ENCODE data around the gene GABRR2.

The GABRR2 gene

GRCh38 chr6:89217299-89217910 lies 97.7 kb downstream of the GABRR2 start, which contains the start of gene GABRR1:
Gene GABRR1 (minus strand): TSS chr6:89217358. CDS start chr6:89217322, 36 bp downstream.
- Histone ChIP-seq H3K27me3 (ENCODE audit: low read length) (no peaks in the 10 kb centered on the region), H3K9ac (ENCODE audit: low read length) (no peak within 1 kb of the TSS), H3K27ac (ENCODE audit: low read depth, low read length) (no peak within 1 kb of the TSS), H2AFZ (ENCODE audit: low read depth, low read length, severe bottlenecking) (no peak within 1 kb of the TSS), H3K36me3 (ENCODE audit: low read length) (no peaks in the 10 kb centered on the region), H3K9me3 (ENCODE audit: insufficient read depth, low read length) (no peaks in the 10 kb centered on the region), H3K79me2 (ENCODE audit: insufficient read depth, low read length) (no peaks in the 10 kb centered on the region), H3K4me3 (ENCODE audit: insufficient read depth, low read length, poor library complexity, severe bottlenecking) (no peak within 1 kb of the TSS), H3K9me2 (replicated peaks; ENCODE audit: insufficient read depth, low read length) (no peaks in the 10 kb centered on the region), H3F3A (ENCODE audit: insufficient read depth) (no peaks in the 10 kb centered on the region), H3K4me2 (ENCODE audit: low read depth, low read length, poor library complexity, severe bottlenecking) (no peak within 1 kb of the TSS), H4K20me1 (ENCODE audit: low read depth, low read length) (no peaks in the 10 kb centered on the region)
- TF ChIP-seq CTCF (IDR thresholded peaks at IDR 0.05; ENCODE audit: insufficient read depth, low read length, poor library complexity, severe bottlenecking) (no peak), EZH2phosphoT487 (conservative IDR thresholded peaks at IDR 0.05; ENCODE audit: low read length) (no peak)

- H3K27me3 ChIP-seq (ENCODE audit: low read length) = no peaks in the 10 kb centered on the region
- no peaks in the 10 kb centered on the region for H3K79me2 ChIP-seq (ENCODE audit: insufficient read depth, low read length)
- H3K9me3 ChIP-seq (ENCODE audit: insufficient read depth, low read length) = no peaks in the 10 kb centered on the region
- no peak overlapping the region for H3K4me2 ChIP-seq (ENCODE audit: low read depth, low read length, poor library complexity, severe bottlenecking)
- no peaks in the 10 kb centered on the region for H3K9me2 ChIP-seq (replicated peaks; ENCODE audit: insufficient read depth, low read length)
- H3K4me3 ChIP-seq (ENCODE audit: insufficient read depth, low read length, poor library complexity, severe bottlenecking) = no peak overlapping the region
- no peaks in the 10 kb centered on the region for H4K20me1 ChIP-seq (ENCODE audit: low read depth, low read length)
- no peak for TF ChIP-seq CTCF (IDR thresholded peaks at IDR 0.05; ENCODE audit: insufficient read depth, low read length, poor library complexity, severe bottlenecking)
- TF ChIP-seq EZH2phosphoT487 (conservative IDR thresholded peaks at IDR 0.05; ENCODE audit: low read length) = no peak
- H2AFZ ChIP-seq (ENCODE audit: low read depth, low read length, severe bottlenecking) = no peak overlapping the region
- H3F3A ChIP-seq (ENCODE audit: insufficient read depth) = no peaks in the 10 kb centered on the region
- H3K27ac ChIP-seq (ENCODE audit: low read depth, low read length) = no peak overlapping the region
- no peak overlapping the region for H3K9ac ChIP-seq (ENCODE audit: low read length)
- H3K36me3 ChIP-seq (ENCODE audit: low read length) = no peaks in the 10 kb centered on the region
Measured at GRCh38 chr6:89216411-89216810, 98.7 kb downstream of the GABRR2 start.

GRCh38 chr6:89215391-89215790 lies 99.7 kb downstream of the GABRR2 start:
- Histone ChIP-seq H3K27me3 (ENCODE audit: low read length) (no peaks in the 10 kb centered on the region), H3F3A (ENCODE audit: insufficient read depth) (no peaks in the 10 kb centered on the region), H3K79me2 (ENCODE audit: insufficient read depth, low read length) (no peaks in the 10 kb centered on the region), H3K27ac (ENCODE audit: low read depth, low read length) (no peak overlapping the region), H3K9me2 (replicated peaks; ENCODE audit: insufficient read depth, low read length) (no peaks in the 10 kb centered on the region), H3K9ac (ENCODE audit: low read length) (no peak overlapping the region), H4K20me1 (ENCODE audit: low read depth, low read length) (no peaks in the 10 kb centered on the region), H2AFZ (ENCODE audit: low read depth, low read length, severe bottlenecking) (no peak overlapping the region), H3K36me3 (ENCODE audit: low read length) (no peaks in the 10 kb centered on the region), H3K9me3 (ENCODE audit: insufficient read depth, low read length) (no peaks in the 10 kb centered on the region), H3K4me3 (ENCODE audit: insufficient read depth, low read length, poor library complexity, severe bottlenecking) (no peak overlapping the region), H3K4me2 (ENCODE audit: low read depth, low read length, poor library complexity, severe bottlenecking) (no peak overlapping the region)
- no peak for TF ChIP-seq EZH2phosphoT487 (conservative IDR thresholded peaks at IDR 0.05; ENCODE audit: low read length)
- no peak for TF ChIP-seq CTCF (IDR thresholded peaks at IDR 0.05; ENCODE audit: insufficient read depth, low read length, poor library complexity, severe bottlenecking)
